ENCODE data around the gene TMEM185B.

Gene TMEM185B

GRCh38 chr2:120231564-120231973, 8.4 kb upstream of the TMEM185B start:
- no peak for DNase-seq (ENCODE audit: low spot score)

DNA sequence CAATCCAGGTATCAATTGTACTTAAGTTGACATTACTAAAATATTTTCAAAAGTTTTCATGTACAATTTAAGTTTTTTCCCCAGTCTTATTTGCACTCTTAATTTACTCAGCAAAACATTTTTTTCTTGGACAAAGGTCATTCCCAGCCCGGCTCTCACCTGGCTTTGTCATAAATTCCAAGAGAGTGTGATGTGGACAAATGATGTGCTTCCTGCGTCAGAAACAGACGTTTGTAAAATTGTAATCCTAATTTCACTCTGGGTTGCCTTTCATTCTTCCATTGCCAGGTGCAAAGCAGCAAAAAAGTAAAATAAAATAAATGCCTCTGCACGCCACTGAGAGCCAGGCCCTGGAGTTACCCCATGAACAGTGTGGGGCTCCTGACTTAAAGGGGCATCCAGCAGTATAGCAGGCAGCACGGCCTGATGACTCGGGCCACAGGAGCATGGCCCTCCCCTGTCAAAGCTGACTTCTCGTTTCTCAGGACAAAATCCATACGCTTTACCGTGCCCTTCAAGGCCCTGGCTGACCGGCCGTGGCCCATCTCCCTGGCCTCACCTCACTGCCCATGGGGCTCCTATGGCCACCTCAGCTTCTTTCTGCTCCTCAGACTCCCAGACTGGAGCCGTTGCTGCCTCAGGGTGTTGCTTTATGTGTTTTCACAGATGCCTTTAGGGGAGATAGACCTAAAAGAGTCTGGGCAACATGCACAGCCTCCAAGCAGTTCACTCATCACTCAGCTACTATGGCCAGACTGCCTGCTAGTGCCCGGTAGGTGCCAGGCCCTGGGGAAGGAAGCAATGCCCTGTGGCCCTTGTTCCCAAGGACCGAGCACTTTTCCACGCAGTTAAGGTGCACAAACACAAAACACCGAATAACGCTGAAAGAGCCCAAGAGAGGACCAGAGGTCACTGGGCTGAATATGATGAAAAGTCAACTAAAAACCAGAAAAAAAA, 7.6 kb upstream of the TMEM185B start:
- DNase-seq (ENCODE audit: low spot score), result no peak

- DNase-seq (ENCODE audit: low spot score), result no peak
Observed at GRCh38 chr2:120229341-120229740, 6.1 kb upstream of the TMEM185B start.

DNA sequence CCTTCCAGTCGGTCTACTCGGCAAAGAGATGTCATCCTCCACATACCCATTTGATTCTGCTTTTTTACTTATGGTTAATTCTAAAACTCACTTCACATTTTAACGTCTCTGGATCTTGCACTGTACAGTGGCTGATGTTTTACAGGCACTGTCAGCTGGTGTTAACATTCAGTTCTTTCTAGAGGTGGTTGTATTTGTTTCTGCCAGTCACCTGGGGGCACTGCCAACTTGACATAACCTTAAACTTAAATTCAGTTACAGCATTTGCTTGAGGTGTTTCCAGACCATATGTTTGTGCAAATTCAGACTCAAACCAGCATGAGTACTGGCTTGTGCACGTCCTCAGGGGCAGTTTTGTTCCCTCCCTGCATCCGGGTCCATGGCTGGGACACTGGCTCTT, 5.3 kb upstream of the TMEM185B start:
- no peak for DNase-seq (ENCODE audit: low spot score)

DNA sequence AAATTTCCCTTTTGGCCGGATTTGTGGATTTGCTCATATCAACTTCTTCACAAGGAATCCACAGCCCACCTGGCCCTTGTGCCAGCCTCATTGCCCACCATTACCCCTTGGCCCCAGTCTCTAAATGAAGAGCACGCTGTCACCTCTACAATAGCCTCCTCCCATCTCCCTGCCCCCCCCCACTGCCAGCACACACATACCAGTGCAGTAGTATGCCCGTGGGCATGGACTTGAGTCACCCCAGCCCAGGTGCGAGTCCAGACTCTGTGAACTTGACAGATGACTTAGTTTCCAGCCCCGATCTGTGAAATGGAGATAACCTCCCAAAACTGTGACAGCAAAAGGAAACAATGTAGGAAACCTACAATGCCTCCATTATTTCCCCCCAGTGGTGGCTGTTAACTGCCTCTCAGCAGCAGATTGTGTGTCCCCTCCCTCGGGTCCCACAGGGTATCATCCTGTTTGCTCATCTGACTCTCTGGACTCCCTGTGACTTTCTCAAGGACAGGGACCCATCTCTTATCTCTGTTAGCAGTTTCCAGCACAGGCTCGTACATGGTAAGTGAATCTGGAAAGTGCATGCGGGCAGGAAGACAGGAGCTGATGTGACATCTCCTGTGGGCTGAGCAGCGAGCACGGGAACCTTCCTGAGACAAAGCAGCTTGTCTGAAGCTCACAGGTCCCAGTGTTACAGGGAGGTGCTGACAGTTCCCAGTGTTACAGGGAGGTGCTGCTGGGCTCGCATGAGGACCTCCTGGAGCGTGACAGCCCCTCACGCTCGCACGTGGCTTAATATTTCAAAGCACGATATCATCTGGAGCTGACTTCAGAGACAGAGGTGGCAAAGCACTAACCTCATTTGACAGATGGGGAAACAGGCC, 4.2 kb upstream of the TMEM185B start:
- no peak for DNase-seq (ENCODE audit: low spot score)

DNA sequence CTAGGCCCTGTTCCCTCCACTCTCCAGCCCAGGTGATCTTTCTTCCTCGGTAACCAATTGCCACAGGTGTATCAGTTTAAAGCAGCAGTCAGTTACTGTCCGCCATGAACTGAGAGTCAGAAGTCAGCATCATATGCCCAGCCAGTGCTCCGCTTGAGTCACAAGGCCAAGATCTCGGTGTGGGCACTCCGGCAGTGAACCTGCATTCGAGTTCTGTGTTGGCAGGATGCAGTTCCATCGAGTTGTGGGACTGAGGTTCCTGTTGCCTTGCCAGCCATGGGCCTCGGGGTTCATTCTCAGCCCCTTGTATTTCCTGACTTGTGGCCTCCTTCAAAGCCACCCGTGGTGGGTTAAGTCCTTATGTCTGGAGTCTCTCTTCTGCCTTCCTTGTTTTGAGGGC, 3.1 kb upstream of the TMEM185B start:
- DNase-seq (ENCODE audit: low spot score), result no peak

- DNase-seq (ENCODE audit: low spot score), result no peak
Observed at GRCh38 chr2:120225549-120226065, 2.4 kb upstream of the TMEM185B start.

DNA sequence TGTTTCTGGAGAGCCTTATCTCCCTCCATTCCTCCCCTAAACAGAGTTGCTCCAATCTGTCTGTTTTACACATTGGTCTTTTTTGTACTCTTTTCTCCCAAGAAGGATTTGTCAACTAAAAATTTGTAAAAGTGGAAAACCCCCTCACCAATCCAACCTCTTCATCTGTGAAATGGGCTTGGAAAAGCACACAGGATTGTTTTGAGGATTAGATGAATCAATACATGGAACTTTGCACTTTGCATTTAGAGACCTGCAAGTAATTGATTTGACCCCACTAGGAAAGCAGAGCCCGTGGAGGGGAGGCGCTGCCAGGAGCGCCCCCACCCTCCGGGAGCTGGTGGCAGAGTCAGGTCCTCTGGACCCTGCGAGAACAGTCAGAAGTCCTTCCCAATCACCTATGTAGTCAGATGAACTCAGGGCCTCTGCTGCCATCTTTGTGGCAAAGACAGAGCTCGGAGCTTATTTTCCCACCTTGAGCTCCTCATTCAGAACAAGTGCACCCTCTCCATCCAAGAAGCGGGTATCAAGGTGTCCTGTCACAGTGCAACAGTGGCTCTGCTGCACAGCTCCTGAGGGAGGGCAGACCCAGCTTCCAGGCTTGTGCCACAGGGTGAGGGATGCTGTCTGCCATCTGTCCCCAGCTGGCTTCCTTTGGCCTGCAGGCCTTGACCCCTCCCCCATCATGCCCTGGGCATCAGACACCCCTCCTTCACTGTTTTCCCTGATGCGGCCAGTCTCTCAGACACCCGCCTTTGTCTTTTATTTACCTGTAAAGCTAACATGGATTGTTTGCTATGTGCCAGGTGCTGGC, 1.7 kb upstream of the TMEM185B start:
- no peak for DNase-seq (ENCODE audit: low spot score)

DNA sequence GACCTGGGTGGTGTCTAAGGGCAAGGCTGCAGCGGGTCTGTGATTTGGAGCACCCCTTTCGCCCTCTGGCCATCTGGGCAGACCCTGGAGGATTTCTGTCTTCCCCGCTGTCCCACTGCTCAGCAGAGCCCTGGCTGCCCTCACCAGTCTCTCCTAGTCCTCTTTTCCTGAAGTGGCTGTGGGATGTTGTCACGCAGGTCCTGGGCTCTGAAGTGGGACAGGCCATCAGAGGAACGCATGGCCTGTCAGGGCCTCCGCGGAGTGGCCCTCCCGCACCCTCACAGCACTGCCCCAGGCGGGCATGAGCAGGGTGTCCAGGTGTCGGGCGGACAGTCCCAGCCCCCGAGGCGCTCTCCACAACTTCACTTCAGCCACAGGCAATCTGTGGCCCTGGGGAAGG, 1.1 kb upstream of the TMEM185B start:
- no peak for DNase-seq (ENCODE audit: low spot score)

DNA sequence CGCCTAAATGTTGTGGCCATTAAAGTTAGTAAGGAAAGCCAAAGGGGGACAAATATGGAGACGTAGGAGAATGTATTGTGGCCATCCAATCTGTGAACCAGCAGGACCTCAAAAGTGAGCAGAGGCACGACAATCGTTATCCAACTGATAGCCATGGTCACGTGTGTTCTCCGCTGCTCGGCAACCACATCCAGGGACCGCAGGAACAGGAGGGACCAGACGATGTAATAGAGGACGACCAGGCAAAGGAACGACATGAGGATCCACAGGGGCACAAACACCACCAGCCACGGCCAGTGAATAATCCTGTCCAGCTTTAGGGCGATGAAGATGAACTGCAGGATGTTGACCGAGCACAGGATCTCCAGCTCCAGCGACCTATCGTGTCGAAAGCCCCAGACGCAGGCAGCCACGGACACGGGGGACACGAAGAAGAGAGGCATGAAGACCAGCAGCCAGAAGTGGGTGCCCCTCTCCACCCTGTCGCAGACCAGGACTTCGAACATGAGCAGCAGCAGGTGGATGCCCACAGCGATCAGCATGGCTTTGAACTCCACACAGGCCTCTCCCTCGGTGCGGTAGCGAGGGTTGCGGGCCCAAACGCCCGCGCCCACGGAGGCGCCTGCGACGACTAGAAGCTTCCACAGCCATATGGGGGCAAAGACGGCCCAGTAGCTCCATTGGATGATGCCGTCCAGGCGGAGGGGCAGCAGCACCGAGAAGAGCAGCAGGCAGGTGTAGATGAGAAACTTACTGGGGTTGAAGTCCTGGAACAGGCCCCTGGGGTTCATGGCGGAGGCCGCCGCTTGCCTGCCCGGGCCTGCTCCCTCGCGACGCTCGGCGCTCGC, 790 bp downstream of the TMEM185B start:
- DNase-seq (ENCODE audit: low spot score), result no peak

- no peak for DNase-seq (ENCODE audit: low spot score)
Observed at GRCh38 chr2:120221616-120222015, 1.6 kb downstream of the TMEM185B start.

DNA sequence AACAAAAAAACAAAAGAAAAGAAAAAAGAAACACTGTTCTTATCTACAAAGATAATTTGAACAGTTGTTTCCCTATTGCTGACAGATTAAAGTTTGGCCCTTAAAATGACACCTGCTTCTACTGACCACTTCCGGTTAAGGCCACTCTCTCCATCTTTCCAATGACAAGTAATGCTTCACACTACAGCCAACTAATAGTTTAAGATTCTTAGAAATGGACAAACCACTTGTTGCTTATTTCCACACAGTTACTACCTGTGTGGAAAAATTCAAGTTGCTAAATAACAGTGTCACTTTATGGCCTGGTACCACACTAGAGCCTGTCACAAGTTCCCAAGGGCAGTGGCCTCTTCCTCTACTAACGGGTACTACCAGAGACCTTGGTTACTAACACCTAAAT, 2.4 kb downstream of the TMEM185B start:
- DNase-seq (ENCODE audit: low spot score), result no peak

DNA sequence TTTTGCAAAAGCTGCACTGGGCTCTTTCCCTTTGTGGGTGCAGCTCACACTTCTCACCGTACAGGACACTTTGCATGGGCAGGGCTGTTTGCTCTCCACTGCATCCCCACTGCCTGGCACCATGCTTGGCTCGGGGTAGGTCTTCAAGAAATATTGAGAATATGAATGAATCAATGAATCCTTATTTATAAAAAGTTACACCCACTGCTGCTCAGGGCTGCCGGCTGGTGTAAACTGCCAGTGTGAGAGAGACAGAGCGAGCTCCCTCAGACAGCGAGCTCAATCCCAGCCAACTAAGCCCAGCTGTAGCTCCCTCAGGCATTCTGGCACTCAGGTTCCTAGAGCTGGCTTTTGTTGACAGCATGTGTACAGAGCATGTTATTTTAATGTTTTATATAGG, 3.4 kb downstream of the TMEM185B start:
- DNase-seq (ENCODE audit: low spot score), result no peak

DNA sequence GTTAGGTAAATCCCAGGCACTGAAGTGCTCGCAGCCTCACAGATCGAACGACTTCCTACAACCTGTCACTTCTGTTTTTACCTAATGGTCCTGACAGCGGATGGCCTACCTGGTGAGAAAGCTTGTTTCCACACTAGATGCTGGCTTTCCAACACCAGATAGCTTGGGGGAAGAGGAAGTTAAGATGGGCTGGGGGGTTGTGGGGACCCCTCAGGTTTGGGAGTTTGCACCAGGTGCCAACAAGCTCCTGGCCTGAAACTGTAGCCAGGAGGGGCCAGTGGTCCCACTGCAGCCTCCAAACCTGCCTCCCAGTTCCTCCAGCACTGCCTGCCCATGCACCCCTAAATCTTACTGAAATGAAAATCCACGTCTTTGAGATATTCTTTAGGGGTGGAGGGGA, 3.9 kb downstream of the TMEM185B start:
- no peak for DNase-seq (ENCODE audit: low spot score)

- no peak for DNase-seq (ENCODE audit: low spot score)
Observed at GRCh38 chr2:120218181-120218580, 5.0 kb downstream of the TMEM185B start.

DNA sequence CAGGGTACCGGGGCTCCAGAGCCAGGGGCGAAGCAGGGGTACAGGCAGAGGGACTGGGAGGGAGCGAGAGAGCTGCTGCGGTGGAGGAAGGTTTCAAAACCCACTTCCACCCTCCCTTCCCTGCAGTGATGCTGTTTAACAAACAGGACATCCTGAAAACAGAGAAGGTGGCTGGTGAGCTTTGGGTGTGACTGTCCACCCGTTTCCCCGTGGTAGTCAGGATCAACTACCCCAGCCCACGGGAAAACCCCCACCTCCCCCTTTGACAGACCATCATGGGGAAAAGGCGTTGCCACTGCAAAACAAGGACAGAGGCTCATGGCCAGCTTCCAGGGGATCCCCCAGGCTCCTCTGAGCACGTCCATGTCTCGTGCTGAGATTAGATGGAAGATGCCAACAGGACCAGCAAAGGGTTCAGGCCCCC, 12.9 kb downstream of the TMEM185B start:
- no peak for DNase-seq (ENCODE audit: low spot score)

- DNase-seq (ENCODE audit: low spot score), result no peak
Observed at GRCh38 chr2:120209427-120210269, 13.6 kb downstream of the TMEM185B start.

- DNase-seq (ENCODE audit: low spot score), result no peak
Observed at GRCh38 chr2:120208381-120209353, 14.5 kb downstream of the TMEM185B start.

Measured in CD4-positive, alpha-beta T cell treated with Interleukin-15 for 4 hours (primary cell).